ENCODE measurements around the gene NHS.

The NHS gene

DNA sequence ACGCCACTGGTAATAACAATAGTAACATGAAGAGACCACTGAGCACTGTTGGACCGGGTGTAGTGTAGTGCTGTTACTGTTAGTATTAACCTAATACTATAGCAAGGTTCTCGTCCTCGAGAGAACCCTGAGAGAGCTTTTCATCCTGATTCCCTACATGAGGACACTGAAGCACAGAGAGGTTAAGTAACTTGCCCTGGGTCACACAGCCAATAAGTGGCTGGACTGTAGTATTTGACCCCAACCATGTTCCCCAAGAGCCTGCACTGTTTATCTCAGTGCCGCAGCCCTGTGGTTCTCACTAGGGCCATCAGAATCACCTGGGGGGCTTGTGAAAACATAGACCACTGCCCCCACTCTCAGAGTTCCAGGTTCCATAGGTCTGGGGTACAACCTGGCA lies 372.7 kb downstream of the NHS start:
- TF ChIP-seq EZH2 (optimal IDR thresholded peaks at IDR 0.05; ENCODE audit: low read depth, low read length), result no peak
- no peak for TF ChIP-seq EZH2phosphoT487 (IDR thresholded peaks at IDR 0.05; ENCODE audit: low read length)
- TF ChIP-seq, protein P1, sequence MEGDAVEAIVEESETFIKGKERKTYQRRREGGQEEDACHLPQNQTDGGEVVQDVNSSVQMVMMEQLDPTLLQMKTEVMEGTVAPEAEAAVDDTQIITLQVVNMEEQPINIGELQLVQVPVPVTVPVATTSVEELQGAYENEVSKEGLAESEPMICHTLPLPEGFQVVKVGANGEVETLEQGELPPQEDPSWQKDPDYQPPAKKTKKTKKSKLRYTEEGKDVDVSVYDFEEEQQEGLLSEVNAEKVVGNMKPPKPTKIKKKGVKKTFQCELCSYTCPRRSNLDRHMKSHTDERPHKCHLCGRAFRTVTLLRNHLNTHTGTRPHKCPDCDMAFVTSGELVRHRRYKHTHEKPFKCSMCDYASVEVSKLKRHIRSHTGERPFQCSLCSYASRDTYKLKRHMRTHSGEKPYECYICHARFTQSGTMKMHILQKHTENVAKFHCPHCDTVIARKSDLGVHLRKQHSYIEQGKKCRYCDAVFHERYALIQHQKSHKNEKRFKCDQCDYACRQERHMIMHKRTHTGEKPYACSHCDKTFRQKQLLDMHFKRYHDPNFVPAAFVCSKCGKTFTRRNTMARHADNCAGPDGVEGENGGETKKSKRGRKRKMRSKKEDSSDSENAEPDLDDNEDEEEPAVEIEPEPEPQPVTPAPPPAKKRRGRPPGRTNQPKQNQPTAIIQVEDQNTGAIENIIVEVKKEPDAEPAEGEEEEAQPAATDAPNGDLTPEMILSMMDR (IDR thresholded peaks at IDR 0.05; ENCODE audit: low read length), result no peak
- Histone ChIP-seq H3K79me2 (ENCODE audit: low read length) (peaks cover 9% of the 10 kb centered on the region), H4K20me1 (ENCODE audit: insufficient read depth, low read length) (no peaks in the 10 kb centered on the region; the same call in 1 of the 2 replicates), H3F3A (ENCODE audit: insufficient read depth, low read length) (no peaks in the 10 kb centered on the region), H3K4me3 (ENCODE audit: low read length) (no peak overlapping the region), H3K27ac (ENCODE audit: low read length) (no peak overlapping the region), H3K36me3 (replicated peaks; ENCODE audit: insufficient read depth, low read length) (no peaks in the 10 kb centered on the region; the same call in 1 of the 2 replicates), H3K9me2 (replicated peaks; ENCODE audit: insufficient read depth, low read length) (no peaks in the 10 kb centered on the region), H2AFZ (ENCODE audit: low read length) (no peak overlapping the region), H3K27me3 (replicated peaks; ENCODE audit: insufficient read depth, low read length) (no peaks in the 10 kb centered on the region), H3K9me3 (replicated peaks; ENCODE audit: insufficient read depth, low read length) (no peaks in the 10 kb centered on the region), H3K4me1 (ENCODE audit: low read length) (0 out of 2 replicates have a peak, but pooled peaks cover 2% of the 10 kb centered on the region), H3K9ac (ENCODE audit: low read length) (no peak overlapping the region), H3K4me2 (ENCODE audit: low read depth, low read length) (no peak overlapping the region)
- DNase-seq, result no peak

DNA sequence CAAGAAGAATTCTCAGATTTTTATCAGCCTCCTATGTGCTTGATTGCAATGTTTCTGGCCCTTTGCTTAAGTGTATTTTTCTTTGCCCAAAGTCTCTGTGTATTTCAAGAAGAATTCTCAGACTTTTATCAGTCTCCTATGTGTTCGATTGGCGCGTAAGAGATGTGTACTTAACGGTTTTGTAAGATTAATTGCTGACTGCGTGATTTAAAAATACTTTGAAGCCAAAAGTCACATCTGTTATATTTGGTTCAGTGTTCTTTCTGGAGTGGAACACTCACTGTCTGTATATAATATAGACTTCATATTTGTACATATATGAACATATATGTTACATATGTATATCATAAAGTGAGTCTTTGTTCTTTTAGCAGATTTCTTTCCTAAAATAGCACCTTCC lies 373.7 kb downstream of the NHS start:
- no peak overlapping the region for H2AFZ ChIP-seq (ENCODE audit: low read length)
- no peaks in the 10 kb centered on the region; the same call in 1 of the 2 replicates for H3K36me3 ChIP-seq (replicated peaks; ENCODE audit: insufficient read depth, low read length)
- no peak overlapping the region for H3K4me2 ChIP-seq (ENCODE audit: low read depth, low read length)
- no peak overlapping the region for H3K27ac ChIP-seq (ENCODE audit: low read length)
- H3K9me2 ChIP-seq (replicated peaks; ENCODE audit: insufficient read depth, low read length), result no peaks in the 10 kb centered on the region
- H3K4me3 ChIP-seq (ENCODE audit: low read length), result no peak overlapping the region
- H3F3A ChIP-seq (ENCODE audit: insufficient read depth, low read length), result no peaks in the 10 kb centered on the region
- H3K9ac ChIP-seq (ENCODE audit: low read length), result no peak overlapping the region
- no peaks in the 10 kb centered on the region; the same call in 1 of the 2 replicates for H4K20me1 ChIP-seq (ENCODE audit: insufficient read depth, low read length)
- no peak for TF ChIP-seq EZH2phosphoT487 (IDR thresholded peaks at IDR 0.05; ENCODE audit: low read length)
- TF ChIP-seq, protein P1 (IDR thresholded peaks at IDR 0.05; ENCODE audit: low read length), result no peak
- TF ChIP-seq EZH2 (optimal IDR thresholded peaks at IDR 0.05; ENCODE audit: low read depth, low read length), result no peak
- no peaks in the 10 kb centered on the region for H3K27me3 ChIP-seq (replicated peaks; ENCODE audit: insufficient read depth, low read length)
- DNase-seq, result no peak
- 0 out of 2 replicates have a peak, but pooled peaks cover 2% of the 10 kb centered on the region for H3K4me1 ChIP-seq (ENCODE audit: low read length)
- peaks cover 4% of the 10 kb centered on the region; the same call in 1 of the 2 replicates for H3K79me2 ChIP-seq (ENCODE audit: low read length)
- H3K9me3 ChIP-seq (replicated peaks; ENCODE audit: insufficient read depth, low read length), result no peaks in the 10 kb centered on the region

DNA sequence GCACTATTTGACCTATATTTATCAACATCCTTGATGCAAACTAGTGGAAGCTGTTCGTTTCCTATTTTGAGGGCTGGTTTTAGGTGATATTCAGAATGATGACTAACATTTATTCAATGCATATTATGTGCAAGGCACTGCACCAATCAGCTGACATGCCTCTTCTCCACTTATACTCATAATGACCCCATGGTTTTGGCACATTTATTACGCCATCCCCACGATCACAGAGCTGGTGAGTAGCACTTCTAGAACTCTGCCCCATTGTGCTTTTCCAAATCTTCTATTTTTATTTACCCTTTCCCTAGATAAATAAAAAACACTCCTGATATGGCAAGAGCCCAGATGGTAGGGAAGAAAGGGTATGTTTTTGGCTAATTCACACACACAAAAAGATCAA lies 375.4 kb downstream of the NHS start:
- DNase-seq, result no peak
- Histone ChIP-seq H2AFZ (ENCODE audit: low read length) (no peak overlapping the region), H3K27ac (ENCODE audit: low read length) (no peak overlapping the region), H3K9me3 (replicated peaks; ENCODE audit: insufficient read depth, low read length) (no peaks in the 10 kb centered on the region), H3K79me2 (ENCODE audit: low read length) (no peaks in the 10 kb centered on the region), H3K36me3 (replicated peaks; ENCODE audit: insufficient read depth, low read length) (no peaks in the 10 kb centered on the region; the same call in 1 of the 2 replicates), H3K9me2 (replicated peaks; ENCODE audit: insufficient read depth, low read length) (no peaks in the 10 kb centered on the region), H3K9ac (ENCODE audit: low read length) (no peak overlapping the region), H3K4me2 (ENCODE audit: low read depth, low read length) (no peak overlapping the region), H3F3A (ENCODE audit: insufficient read depth, low read length) (no peaks in the 10 kb centered on the region), H4K20me1 (ENCODE audit: insufficient read depth, low read length) (no peaks in the 10 kb centered on the region), H3K4me1 (ENCODE audit: low read length) (no peaks in the 10 kb centered on the region), H3K4me3 (ENCODE audit: low read length) (no peak overlapping the region), H3K27me3 (replicated peaks; ENCODE audit: insufficient read depth, low read length) (no peaks in the 10 kb centered on the region)
- TF ChIP-seq, protein P1 (IDR thresholded peaks at IDR 0.05; ENCODE audit: low read length), result no peak
- no peak for TF ChIP-seq EZH2 (optimal IDR thresholded peaks at IDR 0.05; ENCODE audit: low read depth, low read length)
- TF ChIP-seq EZH2phosphoT487 (IDR thresholded peaks at IDR 0.05; ENCODE audit: low read length), result no peak
